ENCODE data around the gene ENTPD8. TPM values are rescaled to one million over a fixed set of nuclear protein-coding genes. Genes with fewer than 3 reads are reported as not detected.

The ENTPD8 gene
- total and polyA plus RNA-seq, 2 of the 4 experiments (the other 2 are of a cell fraction), result 0.07 TPM; not detected in 1

DNA sequence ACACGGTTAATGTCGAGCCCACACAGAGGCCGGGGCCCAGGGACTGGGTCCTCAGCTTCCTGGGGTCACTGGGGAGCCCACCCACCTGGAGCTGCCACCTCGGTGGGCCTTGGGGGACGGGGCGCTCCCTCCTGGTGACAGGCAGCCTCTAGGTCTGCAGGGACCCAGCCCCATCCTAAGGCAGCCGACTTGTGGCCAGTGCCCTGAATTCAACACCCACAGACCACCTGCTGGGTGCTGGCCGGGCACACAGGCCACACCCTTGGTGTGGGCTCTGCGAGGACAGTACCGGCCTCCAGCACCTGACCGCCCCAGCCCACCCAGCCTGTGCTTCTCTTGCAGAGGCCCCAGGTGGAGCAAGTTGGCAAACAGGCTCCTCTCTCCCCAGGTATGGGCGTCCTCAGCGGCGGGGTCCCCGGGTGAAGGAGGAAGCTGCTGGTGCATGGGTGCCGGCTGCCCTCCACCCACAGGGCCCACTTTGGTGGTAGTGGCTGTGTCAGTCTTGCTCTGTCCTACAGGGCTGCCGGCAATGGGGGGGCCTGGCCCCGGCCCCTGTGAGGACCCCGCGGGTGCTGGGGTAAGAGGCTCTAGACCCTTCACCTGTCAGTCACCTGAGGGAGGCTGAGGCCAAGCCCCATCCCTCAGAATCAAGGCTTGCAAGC, 8.3 kb downstream of the ENTPD8 start:
- Histone ChIP-seq H2AK9ac (replicated peaks; ENCODE audit: low read depth, low read length, poor library complexity) (no peak overlapping the region), H3K9me3 (ENCODE audit: control insufficient read depth, insufficient read depth, low read length) (no peaks in the 10 kb centered on the region), H3K9me1 (ENCODE audit: insufficient read depth, low read length) (no peaks in the 10 kb centered on the region), H3K27ac (ENCODE audit: insufficient read depth, low read length) (no peak overlapping the region), H2AK5ac (ENCODE audit: low read depth, low read length) (no peak overlapping the region), H3K56ac (ENCODE audit: extremely low read depth, insufficient read depth, low read length) (no peak overlapping the region), H4K5ac (ENCODE audit: low read depth, low read length) (no peak overlapping the region), H3K36me3 (ENCODE audit: control insufficient read depth, insufficient read depth, low read length) (no peaks in the 10 kb centered on the region), H3K14ac (replicated peaks; ENCODE audit: low read depth, low read length) (no peak overlapping the region), H2BK5ac (ENCODE audit: low read depth, low read length, poor library complexity, severe bottlenecking) (no peak overlapping the region), H4K91ac (ENCODE audit: insufficient read depth, low read depth, low read length) (no peak overlapping the region), H2BK15ac (ENCODE audit: low read depth, low read length) (no peak overlapping the region), H2BK120ac (ENCODE audit: low read depth, low read length) (no peak overlapping the region), H2BK20ac (ENCODE audit: low read depth, low read length) (no peak overlapping the region), H3K27me3 (ENCODE audit: control insufficient read depth, insufficient read depth, low read length) (no peaks in the 10 kb centered on the region), H3K4me2 (ENCODE audit: low read depth, low read length) (no peak overlapping the region), H3K18ac (ENCODE audit: low read depth, low read length) (no peak overlapping the region), H3K79me1 (ENCODE audit: low read depth in 1 of 2, low read length in 2 of 2) (no peaks in the 10 kb centered on the region), H4K8ac (ENCODE audit: low read depth in 2 of 2, low read length in 2 of 2) (no peak overlapping the region), H2AFZ (replicated peaks; ENCODE audit: low read length, poor library complexity) (peak overlapping the region; percentile 23), H3K23ac (ENCODE audit: low read depth, low read length) (no peak overlapping the region), H3K4me3 (ENCODE audit: insufficient read depth, low read depth, low read length) (no peak overlapping the region), H4K20me1 (ENCODE audit: insufficient read depth, low read length) (no peaks in the 10 kb centered on the region), H3K9ac (ENCODE audit: low read depth, low read length) (no peak overlapping the region), H3K4me1 (ENCODE audit: control insufficient read depth, insufficient read depth, low read length) (peaks cover 5% of the 10 kb centered on the region), H3K4ac (ENCODE audit: low read depth, low read length) (no peak overlapping the region)
- TF ChIP-seq MAFK (IDR thresholded peaks at IDR 0.05; ENCODE audit: low read depth, low read length) (no peak), CEBPB (IDR thresholded peaks at IDR 0.05; ENCODE audit: low read depth, low read length) (no peak), CHD1 (IDR thresholded peaks at IDR 0.05; ENCODE audit: low read depth, low read length) (no peak), MAZ (IDR thresholded peaks at IDR 0.05; ENCODE audit: borderline replicate concordance, low read depth, low read length) (no peak), RCOR1 (IDR thresholded peaks at IDR 0.05; ENCODE audit: insufficient replicate concordance, low read length) (no peak)
- TF ChIP-seq, protein P1, sequence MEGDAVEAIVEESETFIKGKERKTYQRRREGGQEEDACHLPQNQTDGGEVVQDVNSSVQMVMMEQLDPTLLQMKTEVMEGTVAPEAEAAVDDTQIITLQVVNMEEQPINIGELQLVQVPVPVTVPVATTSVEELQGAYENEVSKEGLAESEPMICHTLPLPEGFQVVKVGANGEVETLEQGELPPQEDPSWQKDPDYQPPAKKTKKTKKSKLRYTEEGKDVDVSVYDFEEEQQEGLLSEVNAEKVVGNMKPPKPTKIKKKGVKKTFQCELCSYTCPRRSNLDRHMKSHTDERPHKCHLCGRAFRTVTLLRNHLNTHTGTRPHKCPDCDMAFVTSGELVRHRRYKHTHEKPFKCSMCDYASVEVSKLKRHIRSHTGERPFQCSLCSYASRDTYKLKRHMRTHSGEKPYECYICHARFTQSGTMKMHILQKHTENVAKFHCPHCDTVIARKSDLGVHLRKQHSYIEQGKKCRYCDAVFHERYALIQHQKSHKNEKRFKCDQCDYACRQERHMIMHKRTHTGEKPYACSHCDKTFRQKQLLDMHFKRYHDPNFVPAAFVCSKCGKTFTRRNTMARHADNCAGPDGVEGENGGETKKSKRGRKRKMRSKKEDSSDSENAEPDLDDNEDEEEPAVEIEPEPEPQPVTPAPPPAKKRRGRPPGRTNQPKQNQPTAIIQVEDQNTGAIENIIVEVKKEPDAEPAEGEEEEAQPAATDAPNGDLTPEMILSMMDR (conservative IDR thresholded peaks at IDR 0.05; ENCODE audit: low read depth, low read length), result no peak
- POLR2A ChIA-PET (ENCODE audit: unreplicated experiment), result no interaction called here
- no peak for ATAC-seq (ENCODE audit: low read depth)
- CTCF ChIA-PET, result no interaction called here
- intact Hi-C loops (cut with micrococcal nuclease), result no loop called here
- 83% methylated on average over 2 of the region's 20 CpGs; no CpG with 5 or more reads in 1 of the 2 experiments for WGBS, 2 experiments (ENCODE audit: extremely low coverage in 2 of 2, insufficient read length in 1 of 2)
- DNase-seq, result no peak
- dilution Hi-C loops (cut with HindIII; ENCODE audit: low sequenced_read_pairs, unreplicated experiment), result no loop called here
- in situ Hi-C loops (cut with MboI; ENCODE audit: low sequenced_read_pairs), result no loop called here
- no TSS peak for BruUV-seq (replicated peaks)

Measured in IMR-90 (cell line).